HCT116 (cell line): ENCODE data around the gene AUTS2. TPM values are rescaled to one million over a fixed set of nuclear protein-coding genes. Genes with fewer than 3 reads are reported as not detected.

Experiments
- ATAC-seq: fragments of 200-7000 bp; cut with Tn5 transposase; 2 replicates; pipeline ENCODE4 v1.9.1; 2020; ENCODE audit warnings: mild to moderate bottlenecking, moderate library complexity
- BruUV-seq: library from RNA; stranded (reverse); fragments of 400-500 nt; replicated peaks from 2 replicates; lab custom pipeline; 2021; lab: Mats Ljungman, UMichigan
- CTCF ChIA-PET: fragments of 300-600 bp; sonication (Branson Sonifier 250); formaldehyde crosslinking; loops from one replicate; lab custom pipeline; 2021; ENCODE audit warnings: antibody characterized with exemption; lab: Charles Lee
- POLR2A ChIA-PET: fragments of 300-600, 350-600 bp; sonication (Branson Sonifier 250); formaldehyde crosslinking; loops from one replicate; lab custom pipeline; 2021; ENCODE audit warnings: antibody characterized with exemption; lab: Charles Lee
- RAD21 ChIA-PET, 2 experiments: fragments of 300-600 bp; sonication (Branson Sonifier 250); formaldehyde crosslinking; loops; one replicate each; lab custom pipeline; 2023; ENCODE audit warnings: low total read pairs in 2 of 2; ENCODE audit not compliant: uncharacterized antibody in 2 of 2, unreplicated experiment in 2 of 2, low non-redundant PET in 1 of 2; lab: Charles Lee
- DNase-seq: peaks from one replicate; pipeline ENCODE4 v3.0.0-alpha.2; 2010; ENCODE audit warnings: low read depth, low spot score
- H2AFZ ChIP-seq: fragments of 200-600 bp; shearing (Covaris generic), sonication (generic); 2 replicates; pipeline ENCODE4 v1.6.1; 2017; ENCODE audit warnings: low read depth, mixed run types, mixed read lengths, antibody characterized with exemption, low read length; ENCODE audit not compliant: poor library complexity, severe bottlenecking
- H3K27ac ChIP-seq: 2 replicates; pipeline ENCODE4 v1.5.1; 2012; ENCODE audit warnings: low read depth, low read length
- H3K27me3 ChIP-seq: fragments of 200-600 bp; sonication (generic); 2 replicates; pipeline ENCODE4 v1.6.1; 2016; ENCODE audit warnings: mixed run types, low read length, mixed read lengths; ENCODE audit not compliant: insufficient read depth
- H3K36me3 ChIP-seq, 2 experiments: fragments of 200-500 bp in 1 of 2; fragments of 200-600 bp in 1 of 2; sonication (Bioruptor generic) in 1 of 2; sonication (generic) in 1 of 2; 2 replicates each; pipeline versions ENCODE4 v1.5.1 to v1.6.1; 2014 to 2016; ENCODE audit warnings: low read length in 2 of 2, inconsistent platforms in 1 of 2, mixed read lengths in 1 of 2, mixed run types in 1 of 2; ENCODE audit not compliant: insufficient read depth in 2 of 2, control insufficient read depth in 1 of 2
- H3K4me1 ChIP-seq, 2 experiments: fragments of 200-600 bp in 1 of 2; sonication (generic) in 1 of 2; 2 replicates each; pipeline versions ENCODE4 v1.5.1 to v1.6.1; 2012 to 2017; ENCODE audit warnings: low read length in 2 of 2, inconsistent platforms in 1 of 2, mild to moderate bottlenecking in 1 of 2, mixed read lengths in 1 of 2, mixed run types in 1 of 2, moderate library complexity in 1 of 2; ENCODE audit not compliant: insufficient read depth in 2 of 2, control insufficient read depth in 1 of 2
- H3K4me2 ChIP-seq: fragments of 200-600 bp; sonication (generic); 2 replicates; pipeline ENCODE4 v1.6.1; 2017; ENCODE audit warnings: mixed run types, low read length, mixed read lengths
- H3K4me3 ChIP-seq, 2 experiments: fragments of 200-600 bp in 1 of 2; sonication (generic) in 1 of 2; replicated peaks in 1 of 2; 2 replicates each; pipeline ENCODE4 v1.5.1; 2011 to 2016; ENCODE audit warnings: low read length in 2 of 2, control low read depth in 1 of 2, low read depth in 1 of 2, mild to moderate bottlenecking in 1 of 2, mixed read lengths in 1 of 2, mixed run types in 1 of 2
- H3K79me2 ChIP-seq: fragments of 200-600 bp; sonication (generic); 2 replicates; pipeline ENCODE4 v1.6.1; 2017; ENCODE audit warnings: mild to moderate bottlenecking, mixed run types, low read length, moderate library complexity, mixed read lengths; ENCODE audit not compliant: insufficient read depth
- H3K9ac ChIP-seq: fragments of 200-600 bp; sonication (generic); 2 replicates; pipeline ENCODE4 v1.6.1; 2016; ENCODE audit warnings: low read length, mixed read lengths
- H3K9me2 ChIP-seq: fragments of 200-600 bp; sonication (generic), shearing (Covaris generic); 2 replicates; pipeline ENCODE4 v1.6.1; 2017; ENCODE audit warnings: mixed run types, mild to moderate bottlenecking, moderate library complexity; ENCODE audit not compliant: insufficient read depth
- H3K9me3 ChIP-seq, 2 experiments: fragments of 200-500 bp in 1 of 2; fragments of 200-600 bp in 1 of 2; sonication (Bioruptor generic) in 1 of 2; sonication (generic) in 1 of 2; 2 replicates each; pipeline ENCODE4 v1.6.1; 2014 to 2017; ENCODE audit warnings: low read length in 2 of 2, mixed read lengths in 2 of 2, inconsistent platforms in 1 of 2, low read depth in 1 of 2, mild to moderate bottlenecking in 1 of 2, mixed run types in 1 of 2, moderate library complexity in 1 of 2; ENCODE audit not compliant: control insufficient read depth in 1 of 2, insufficient read depth in 1 of 2
- H4K20me1 ChIP-seq: fragments of 200-600 bp; sonication (generic), shearing (Covaris generic); 2 replicates; pipeline ENCODE4 v1.6.1; 2017; ENCODE audit warnings: mixed run types, mild to moderate bottlenecking, moderate library complexity; ENCODE audit not compliant: insufficient read depth
- CEBPB ChIP-seq: IDR thresholded peaks from 2 replicates; pipeline ENCODE4 v1.6.1; 2012; ENCODE audit warnings: low read depth
- CTCF ChIP-seq, 3 experiments: fragments of 200-600 bp in 1 of 3; sonication (generic) in 1 of 3; IDR thresholded peaks in 2 of 3; conservative IDR thresholded peaks in 1 of 3; 2 replicates each; pipeline ENCODE4 v1.5.1; 2012 to 2017; ENCODE audit warnings: low read depth in 2 of 3, low read length in 2 of 3, antibody characterized with exemption in 1 of 3, borderline replicate concordance in 1 of 3, control low read depth in 1 of 3, mild to moderate bottlenecking in 1 of 3, mixed read lengths in 1 of 3, mixed run types in 1 of 3, moderate library complexity in 1 of 3; ENCODE audit not compliant: insufficient read depth in 1 of 3
- EGR1 ChIP-seq: IDR thresholded peaks from 2 replicates; pipeline ENCODE4 v1.6.1; 2012; ENCODE audit warnings: low read depth
- EZH2 ChIP-seq: fragments of 200-600 bp; sonication (generic); IDR thresholded peaks from 2 replicates; pipeline ENCODE4 v1.6.1; 2017; ENCODE audit warnings: antibody characterized with exemption, mixed run types
- YY1 ChIP-seq: IDR thresholded peaks from 2 replicates; pipeline ENCODE4 v1.6.1; 2011; ENCODE audit warnings: low read length, low read depth, moderate library complexity, mild to moderate bottlenecking; ENCODE audit not compliant: insufficient replicate concordance; ENCODE audit errors: extremely low read depth
- ZBTB33 ChIP-seq: IDR thresholded peaks from 2 replicates; pipeline ENCODE4 v1.6.1; 2011; ENCODE audit warnings: mild to moderate bottlenecking, low read length, moderate library complexity; ENCODE audit not compliant: insufficient replicate concordance; ENCODE audit errors: extremely low read depth
- ZNF274 ChIP-seq: fragments of 200-500 bp; sonication (Bioruptor generic); IDR thresholded peaks from 2 replicates; pipeline ENCODE4 v1.6.1; 2014; ENCODE audit warnings: mild to moderate bottlenecking, low read depth, low read length, inconsistent platforms
- intact Hi-C: fragments of 100-400 bp; cut with micrococcal nuclease; formaldehyde crosslinking; loops from 2 replicates; pipeline ENCODE4 v1.10.0; 2022
- total RNA-seq: library from RNA; stranded (reverse); gene quantifications from one replicate; pipeline ENCODE4 v1.2.1, GENCODE V29; 2021; ENCODE audit not compliant: unreplicated experiment
- TF ChIP-seq, protein P1 (sequence below): IDR thresholded peaks from 2 replicates; pipeline ENCODE4 v1.6.1; 2012

AUTS2 gene
- total RNA-seq, 1 experiment from 2014 or later, result 0.93 TPM

DNA sequence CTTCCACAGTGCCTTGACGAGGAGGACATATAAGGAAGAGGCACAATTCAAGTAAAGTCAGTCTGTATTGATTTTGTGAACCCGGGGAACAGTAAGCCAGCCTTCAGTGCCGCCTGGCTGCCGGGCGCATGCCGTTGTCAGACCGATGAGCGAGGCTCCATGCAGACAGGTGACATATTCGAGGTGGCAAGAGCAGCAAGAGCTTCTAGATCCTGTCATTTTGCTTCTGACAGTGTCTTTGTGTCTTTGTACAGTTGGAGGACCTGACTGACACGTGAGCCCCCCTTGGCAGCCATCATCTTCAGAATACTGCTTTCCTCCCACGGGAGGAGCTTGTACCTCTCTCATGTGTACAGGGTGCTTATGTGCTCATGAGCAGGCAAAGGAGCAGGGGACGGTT is 1146.2 kb downstream of the AUTS2 start:
- H2AFZ ChIP-seq, result no peak overlapping the region
- no peak overlapping the region for H3K4me2 ChIP-seq
- CTCF ChIA-PET, result no interaction called here
- no peak overlapping the region for H3K27ac ChIP-seq
- H3K79me2 ChIP-seq, result no peaks in the 10 kb centered on the region
- BruUV-seq, result no TSS peak
- no peak for TF ChIP-seq ZBTB33
- no peak for TF ChIP-seq YY1
- TF ChIP-seq EGR1, result no peak
- TF ChIP-seq CTCF (IDR thresholded peaks at IDR 0.05 in 2 of 3, conservative IDR thresholded peaks at IDR 0.05 in 1 of 3; ENCODE audit: borderline replicate concordance in 1 of 3, insufficient read depth in 1 of 3, low read depth in 2 of 3, low read length in 2 of 3), result no peak
- TF ChIP-seq, protein P1, sequence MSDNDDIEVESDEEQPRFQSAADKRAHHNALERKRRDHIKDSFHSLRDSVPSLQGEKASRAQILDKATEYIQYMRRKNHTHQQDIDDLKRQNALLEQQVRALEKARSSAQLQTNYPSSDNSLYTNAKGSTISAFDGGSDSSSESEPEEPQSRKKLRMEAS, result no peak
- no peak for TF ChIP-seq ZNF274
- no peak for TF ChIP-seq EZH2
- no peak for TF ChIP-seq CEBPB
- TF ChIP-seq, all 23 proteins: peak for 0
- ATAC-seq (no peak), DNase-seq (no peak)
- intact Hi-C loops, result no loop called here
- Histone ChIP-seq H4K20me1 (no peaks in the 10 kb centered on the region), H3K9ac (no peak overlapping the region), H3K4me1 (no peaks in the 10 kb centered on the region), H3K4me3 (no peak overlapping the region), H3K27me3 (no peaks in the 10 kb centered on the region), H3K9me3 (peaks cover 0 to 24% of the 10 kb centered on the region in 2 experiments; a peak in 2 of 4 replicates), H3K36me3 (no peaks in the 10 kb centered on the region), H3K9me2 (no peaks in the 10 kb centered on the region)
- POLR2A ChIA-PET, result no interaction called here
- RAD21 ChIA-PET, result no interaction called here
